AG04449 (cell line): Measurements from ENCODE around the gene XPR1.

Source experiments
- CTCF ChIA-PET: fragments of 350-600 bp; formaldehyde crosslinking; extraction: SDS; loops from one replicate; lab custom pipeline; 2021; ENCODE audit warnings: antibody characterized with exemption; lab: Yijun Ruan, JAX
- POLR2A ChIA-PET: fragments of 400-600, 350-600 bp; formaldehyde crosslinking; extraction: SDS; loops from one replicate; lab custom pipeline; 2020; ENCODE audit warnings: antibody characterized with exemption, inconsistent platforms; lab: Yijun Ruan, JAX
- DNase-seq: peaks from one replicate; pipeline ENCODE4 v3.0.0-alpha.2; 2010; ENCODE audit warnings: low read depth, low spot score
- H3K4me3 ChIP-seq: 2 replicates; pipeline ENCODE4 v1.5.1; 2011; ENCODE audit warnings: low read depth, mild to moderate bottlenecking, control low read depth, low read length
- TF ChIP-seq, protein P1 (sequence below): IDR thresholded peaks from one replicate; pipeline ENCODE4 v1.5.1; 2011; ENCODE audit warnings: mild to moderate bottlenecking, moderate library complexity, low read length, control low read depth, inconsistent platforms; ENCODE audit not compliant: insufficient read depth; ENCODE audit errors: missing control alignments

XPR1 gene

DNA sequence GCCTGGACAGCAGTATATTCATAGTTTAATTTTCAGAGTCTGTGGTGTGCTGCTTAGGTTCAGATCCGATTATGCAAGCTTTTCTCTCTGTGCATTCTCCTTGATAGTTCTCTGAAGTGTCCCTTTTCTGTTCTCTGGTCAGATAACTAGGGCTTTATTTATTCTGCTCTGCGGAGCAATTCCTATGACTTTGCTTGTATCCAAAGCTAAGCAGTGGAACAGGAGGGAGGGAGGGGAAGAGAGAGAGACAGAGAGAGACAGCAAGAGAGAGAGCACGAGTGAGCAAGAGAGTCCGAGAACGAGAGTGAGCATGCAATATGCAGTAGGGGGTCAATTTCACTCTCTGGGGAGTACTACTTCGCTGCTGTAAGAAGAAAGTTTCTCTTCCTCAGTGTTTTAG is 113.3 kb downstream of the XPR1 start:
- ChIA-PET CTCF (no interaction called here), POLR2A (no interaction called here)
- TF ChIP-seq, protein P1, sequence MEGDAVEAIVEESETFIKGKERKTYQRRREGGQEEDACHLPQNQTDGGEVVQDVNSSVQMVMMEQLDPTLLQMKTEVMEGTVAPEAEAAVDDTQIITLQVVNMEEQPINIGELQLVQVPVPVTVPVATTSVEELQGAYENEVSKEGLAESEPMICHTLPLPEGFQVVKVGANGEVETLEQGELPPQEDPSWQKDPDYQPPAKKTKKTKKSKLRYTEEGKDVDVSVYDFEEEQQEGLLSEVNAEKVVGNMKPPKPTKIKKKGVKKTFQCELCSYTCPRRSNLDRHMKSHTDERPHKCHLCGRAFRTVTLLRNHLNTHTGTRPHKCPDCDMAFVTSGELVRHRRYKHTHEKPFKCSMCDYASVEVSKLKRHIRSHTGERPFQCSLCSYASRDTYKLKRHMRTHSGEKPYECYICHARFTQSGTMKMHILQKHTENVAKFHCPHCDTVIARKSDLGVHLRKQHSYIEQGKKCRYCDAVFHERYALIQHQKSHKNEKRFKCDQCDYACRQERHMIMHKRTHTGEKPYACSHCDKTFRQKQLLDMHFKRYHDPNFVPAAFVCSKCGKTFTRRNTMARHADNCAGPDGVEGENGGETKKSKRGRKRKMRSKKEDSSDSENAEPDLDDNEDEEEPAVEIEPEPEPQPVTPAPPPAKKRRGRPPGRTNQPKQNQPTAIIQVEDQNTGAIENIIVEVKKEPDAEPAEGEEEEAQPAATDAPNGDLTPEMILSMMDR: no peak
- DNase-seq: no peak
- H3K4me3 ChIP-seq: no peak overlapping the region

DNA sequence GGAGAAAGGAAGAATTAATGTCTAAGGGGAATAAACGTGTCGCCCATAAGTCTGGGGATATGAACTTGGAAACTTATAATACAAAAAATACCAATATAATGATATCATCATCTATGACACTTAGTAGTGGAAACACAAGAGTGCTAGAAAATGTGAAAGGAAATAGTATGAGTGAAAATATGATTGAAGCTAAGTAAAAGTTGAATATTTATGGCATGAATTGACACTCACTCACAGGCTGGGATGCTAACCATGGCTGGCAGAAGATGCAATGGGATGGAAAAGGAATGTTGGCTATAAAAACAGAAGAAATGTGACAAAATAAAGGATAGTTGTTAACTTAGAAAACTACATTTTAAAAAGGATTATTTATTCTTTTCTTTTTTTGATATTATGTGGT is 120.1 kb downstream of the XPR1 start:
- no peak for DNase-seq
- POLR2A ChIA-PET: no interaction called here
- TF ChIP-seq, protein P1: no peak
- H3K4me3 ChIP-seq: no peak overlapping the region
- CTCF ChIA-PET: no interaction called here

DNA sequence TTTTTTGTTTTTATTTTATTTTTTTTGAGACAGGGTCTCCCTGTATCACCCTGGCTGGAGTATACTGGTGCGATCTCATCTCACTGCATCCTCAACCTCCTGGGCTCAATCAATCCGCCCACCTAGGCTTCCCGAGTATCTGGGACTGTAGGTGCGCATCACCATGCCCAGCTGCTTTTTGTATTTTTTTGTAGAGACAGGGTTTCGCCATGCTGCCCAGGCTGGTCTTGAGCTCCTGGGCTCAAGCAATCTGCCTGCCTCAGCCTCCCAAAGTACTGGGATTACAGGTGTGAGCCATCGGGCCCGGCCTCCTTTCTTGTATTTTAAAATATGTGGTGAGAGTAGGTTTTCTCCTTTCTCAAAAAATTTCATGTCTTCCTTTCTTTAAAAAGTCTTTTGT is 122.6 kb downstream of the XPR1 start:
- DNase-seq: no peak
- ChIA-PET POLR2A (no interaction called here), CTCF (no interaction called here)
- TF ChIP-seq, protein P1: no peak
- no peak overlapping the region for H3K4me3 ChIP-seq

DNA sequence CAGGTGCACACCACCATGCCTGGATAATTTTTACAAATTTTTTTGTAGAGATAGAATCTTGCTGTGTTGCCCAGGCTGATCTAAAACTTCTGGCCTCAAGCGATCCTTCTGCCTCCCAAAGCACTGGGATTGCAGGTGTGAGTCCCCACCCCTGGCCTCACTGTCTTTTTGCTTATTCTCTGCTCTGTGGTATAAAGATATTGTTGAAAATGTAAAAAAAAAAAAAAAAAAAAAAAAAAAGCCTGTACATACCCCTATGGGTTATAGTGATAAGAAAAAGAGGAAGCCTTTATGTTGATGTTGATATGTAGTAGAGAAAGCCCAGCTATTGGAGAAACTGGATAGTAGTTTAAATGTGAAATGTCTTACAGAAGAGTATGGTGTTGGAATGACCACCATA is 125.8 kb downstream of the XPR1 start:
- TF ChIP-seq, protein P1: no peak
- no peak for DNase-seq
- POLR2A ChIA-PET: no interaction called here
- H3K4me3 ChIP-seq: no peak overlapping the region
- CTCF ChIA-PET: no interaction called here

DNA sequence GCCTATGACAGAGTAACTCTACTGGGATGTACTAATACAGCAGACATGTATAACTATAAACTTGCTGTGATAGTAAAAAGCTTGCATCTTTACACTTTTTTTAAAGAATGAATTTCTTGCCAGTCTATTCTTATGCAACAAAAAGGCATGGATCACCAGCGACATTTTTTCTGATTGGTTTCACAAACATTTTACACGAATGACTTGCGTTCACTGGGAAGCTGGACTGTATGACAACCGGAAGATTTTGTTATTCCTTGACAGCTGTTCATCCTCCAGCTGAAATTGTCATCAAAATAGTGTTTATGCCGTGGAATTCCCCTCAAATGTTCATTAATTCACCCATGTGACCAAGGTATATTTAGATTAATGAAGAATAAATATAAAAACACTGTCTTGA is 131.0 kb downstream of the XPR1 start:
- TF ChIP-seq, protein P1: no peak
- DNase-seq: no peak
- ChIA-PET CTCF (interaction anchor here (1.5 kb wide), 1 partner anchor 247 kb away, joined by 3 read pairs; no protein-coding TSS in a partner anchor), POLR2A (no interaction called here)
- H3K4me3 ChIP-seq: no peak overlapping the region

DNA sequence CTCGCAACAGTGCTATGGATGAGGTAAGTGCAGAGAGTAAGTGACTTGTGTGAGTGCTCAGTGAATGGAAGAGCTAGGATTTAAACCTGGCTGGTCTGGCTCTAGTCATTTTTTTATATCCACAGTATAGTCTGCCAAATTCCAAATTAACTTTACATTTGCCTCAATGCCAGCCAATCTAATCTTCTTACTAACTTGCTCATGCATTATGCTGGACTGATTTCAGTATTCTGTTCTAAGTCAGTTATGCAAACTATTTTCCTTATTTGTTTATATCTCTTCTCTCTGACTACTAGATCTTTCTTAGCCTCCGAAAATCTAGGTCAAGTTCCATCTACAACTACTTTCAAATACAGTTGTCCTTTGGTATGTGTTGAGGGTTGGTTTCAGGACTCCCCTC is 133.3 kb downstream of the XPR1 start:
- TF ChIP-seq, protein P1: no peak
- DNase-seq: peak; percentile 42
- CTCF ChIA-PET: no interaction called here
- POLR2A ChIA-PET: no interaction called here
- H3K4me3 ChIP-seq: no peak overlapping the region
